Thoracic aorta (tissue), 2 donors: ENCODE data around the gene GGTA1. TPM values are rescaled to one million over a fixed set of nuclear protein-coding genes. Genes with fewer than 3 reads are reported as not detected.

Experiments used
- ATAC-seq: fragments of 150-250 bp; one replicate; pipeline ENCODE4 v1.8.0; 2017; ENCODE audit warnings: low read depth; ENCODE audit not compliant: insufficient number of reproducible peaks, low FRiP score
- DNase-seq: peaks from one replicate; pipeline ENCODE4 v3.0.0-alpha.2; 2020; ENCODE audit warnings: low spot score
- H3K27ac ChIP-seq, 2 donors: fragments of 200-600 bp; sonication (generic); 1 replicate in 1 of 2; 2 replicates in 1 of 2; pipeline ENCODE4 v1.5.1; 2016; ENCODE audit warnings: mild to moderate bottlenecking in 2 of 2, moderate library complexity in 2 of 2
- H3K27me3 ChIP-seq: fragments of 200-600 bp; sonication (generic); replicated peaks from 2 replicates; pipeline ENCODE4 v1.6.0; 2016; ENCODE audit warnings: mild to moderate bottlenecking; ENCODE audit not compliant: insufficient read depth
- H3K36me3 ChIP-seq: fragments of 200-600 bp; sonication (generic); one replicate; pipeline ENCODE4 v1.5.1; 2016
- H3K4me1 ChIP-seq, 2 donors: fragments of 200-600 bp; sonication (generic); 1 replicate in 1 of 2; 2 replicates in 1 of 2; pipeline versions ENCODE4 v1.5.1 to v1.6.0; 2016; ENCODE audit warnings: low read depth in 2 of 2, mild to moderate bottlenecking in 1 of 2; ENCODE audit not compliant: control insufficient read depth in 1 of 2
- H3K4me3 ChIP-seq: fragments of 200-600 bp; sonication (generic); 2 replicates; pipeline ENCODE4 v1.5.1; 2016; ENCODE audit warnings: mild to moderate bottlenecking
- H3K9me3 ChIP-seq: fragments of 200-600 bp; sonication (generic); 2 replicates; pipeline ENCODE4 v1.5.1; 2016
- CTCF ChIP-seq: fragments of 200-600 bp; sonication (generic); IDR thresholded peaks from one replicate; pipeline ENCODE4 v1.5.1; 2019; ENCODE audit warnings: antibody characterized with exemption
- total RNA-seq, 2 donors: library from RNA; depleted of rRNA; stranded (reverse); fragments of >200 nt; gene quantifications; one replicate each; pipeline versions ENCODE4 v1.1.0 to v1.2.3, GENCODE V29; 2016

GGTA1 gene
- 100 to 1,000 TPM in 1 of 2 donors, 10 to 100 TPM in 1; 55.1 to 102 TPM for total RNA-seq

GRCh38 chr9:121499427-121500164 lies at the start of gene GGTA1:
Gene GGTA1 (minus strand): TSS chr9:121499844. CDS start chr9:121467922, 31,922 bp downstream.
- H3K36me3 ChIP-seq = no peaks in the 10 kb centered on the region
- H3K27me3 ChIP-seq = no peaks in the 10 kb centered on the region
- ATAC-seq (peak; percentile 38), DNase-seq (no peak)
- TF ChIP-seq CTCF = no peak
- peak within 1 kb of the TSS; percentile 75 for H3K4me3 ChIP-seq
- no peaks in the 10 kb centered on the region for H3K9me3 ChIP-seq
- H3K4me1 ChIP-seq = peaks cover 26 to 76% of the 10 kb centered on the region in 2 donors
- peak within 1 kb of the TSS; percentile 84 to 95 for H3K27ac ChIP-seq

GRCh38 chr9:121548666-121549065 lies 49.0 kb upstream of the GGTA1 start:
- ATAC-seq (no peak), DNase-seq (no peak)
- Histone ChIP-seq H3K27me3 (no peaks in the 10 kb centered on the region), H3K4me3 (no peak overlapping the region), H3K9me3 (no peaks in the 10 kb centered on the region), H3K36me3 (no peaks in the 10 kb centered on the region), H3K4me1 (peaks cover 4 to 24% of the 10 kb centered on the region in 2 donors), H3K27ac (no peak overlapping the region)
- no peak for TF ChIP-seq CTCF

- Histone ChIP-seq H3K27me3 (no peaks in the 10 kb centered on the region), H3K4me3 (peak overlapping the region; percentile 50), H3K4me1 (peaks cover 4 to 24% of the 10 kb centered on the region in 2 donors), H3K27ac (no peak overlapping the region), H3K36me3 (no peaks in the 10 kb centered on the region), H3K9me3 (no peaks in the 10 kb centered on the region)
- peak; percentile 78 for ATAC-seq
- peak; percentile 97 for TF ChIP-seq CTCF
- peak; percentile 91 for DNase-seq
These were observed 46.3 kb upstream of the GGTA1 start for GRCh38 chr9:121545875-121546423.

GRCh38 chr9:121545150-121545874 lies 45.7 kb upstream of the GGTA1 start:
- DNase-seq (no peak), ATAC-seq (no peak)
- no peaks in the 10 kb centered on the region for H3K36me3 ChIP-seq
- H3K4me1 ChIP-seq = peaks cover 3 to 18% of the 10 kb centered on the region in 2 donors
- peak overlapping the region; percentile 50 for H3K4me3 ChIP-seq
- H3K27ac ChIP-seq = no peak overlapping the region
- H3K27me3 ChIP-seq = no peaks in the 10 kb centered on the region
- H3K9me3 ChIP-seq = no peaks in the 10 kb centered on the region
- TF ChIP-seq CTCF = no peak

GRCh38 chr9:121542025-121542424 lies 42.4 kb upstream of the GGTA1 start:
- DNase-seq (no peak), ATAC-seq (no peak)
- Histone ChIP-seq H3K27me3 (no peaks in the 10 kb centered on the region), H3K36me3 (no peaks in the 10 kb centered on the region), H3K4me3 (no peak overlapping the region), H3K9me3 (no peaks in the 10 kb centered on the region), H3K4me1 (peaks cover 7 to 32% of the 10 kb centered on the region in 2 donors), H3K27ac (no peak overlapping the region)
- TF ChIP-seq CTCF = no peak
